ENCODE results near the gene TMEM117.
"Not testable (repeated sequence)": the region's sequence is repeated elsewhere in the genome, so short reads cannot be mapped to it uniquely, and the experiment has no call there.

Gene TMEM117

GRCh38 chr12:43968736-43969135 is 132.9 kb downstream of the TMEM117 start:
- DNase-seq: no peak

GRCh38 chr12:43969882-43970281 is 134.0 kb downstream of the TMEM117 start:
- no peak for DNase-seq

GRCh38 chr12:43973385-43973784 is 137.5 kb downstream of the TMEM117 start:
- DNase-seq: no peak

GRCh38 chr12:43973993-43974392 is 138.1 kb downstream of the TMEM117 start:
- no peak for DNase-seq

GRCh38 chr12:43976027-43976426 is 140.1 kb downstream of the TMEM117 start:
- no peak for DNase-seq

GRCh38 chr12:43978556-43978955 is 142.7 kb downstream of the TMEM117 start:
- DNase-seq: no peak

GRCh38 chr12:43979450-43979849 is 143.6 kb downstream of the TMEM117 start:
- no peak for DNase-seq

- DNase-seq: no peak
Measured at GRCh38 chr12:43980627-43981191, 144.8 kb downstream of the TMEM117 start.

GRCh38 chr12:43981726-43982125 is 145.8 kb downstream of the TMEM117 start:
- DNase-seq: no peak

GRCh38 chr12:43982544-43982943 is 146.7 kb downstream of the TMEM117 start:
- no peak for DNase-seq

- DNase-seq: no peak
Measured at GRCh38 chr12:43988838-43989560, 153.1 kb downstream of the TMEM117 start.

- DNase-seq: no peak
Measured at GRCh38 chr12:43992856-43993255, 157.0 kb downstream of the TMEM117 start.

- DNase-seq: no peak
Measured at GRCh38 chr12:44000309-44000952, 164.6 kb downstream of the TMEM117 start.

GRCh38 chr12:44002607-44003006 is 166.7 kb downstream of the TMEM117 start:
- no peak for DNase-seq

- no peak for DNase-seq
Measured at GRCh38 chr12:44003721-44004120, 167.8 kb downstream of the TMEM117 start.

GRCh38 chr12:44015333-44015941 is 179.6 kb downstream of the TMEM117 start:
- DNase-seq: no peak

GRCh38 chr12:44017216-44017615 is 181.3 kb downstream of the TMEM117 start:
- DNase-seq: no peak

- DNase-seq: no peak
Measured at GRCh38 chr12:44019118-44019517, 183.2 kb downstream of the TMEM117 start.

GRCh38 chr12:44020555-44020954 is 184.7 kb downstream of the TMEM117 start:
- no peak for DNase-seq

GRCh38 chr12:44021471-44021971 is 185.6 kb downstream of the TMEM117 start:
- no peak for DNase-seq

- no peak for DNase-seq
Measured at GRCh38 chr12:44025499-44025898, 189.6 kb downstream of the TMEM117 start.

GRCh38 chr12:44026046-44026445 is 190.2 kb downstream of the TMEM117 start:
- DNase-seq: no peak

GRCh38 chr12:44026926-44027325 is 191.0 kb downstream of the TMEM117 start:
- not testable (repeated sequence) for DNase-seq

GRCh38 chr12:44029194-44029593 is 193.3 kb downstream of the TMEM117 start:
- no peak for DNase-seq

Measured in activated effector memory CD4-positive, alpha-beta T cell treated with Interleukin-2 at 50 U/mL for 16 hours (primary cell).